Measurements from ENCODE around the gene SLC22A23.

The SLC22A23 gene

GRCh38 chr6:3359973-3360726 is 96.7 kb downstream of the SLC22A23 start:
- peaks cover 10% of the 10 kb centered on the region in 2 donors for H3K4me1 Mint-ChIP-seq (ENCODE audit: low read depth in 2 of 2)
- peaks cover 17 to 27% of the 10 kb centered on the region in 2 donors for H3K27me3 Mint-ChIP-seq
- H3K36me3 Mint-ChIP-seq (ENCODE audit: insufficient read depth): peaks cover 15% of the 10 kb centered on the region
- no peak overlapping the region for H3K4me3 Mint-ChIP-seq
- DNase-seq (no peak), ATAC-seq (replicated peaks) (no peak)
- no peaks in the 10 kb centered on the region for H3K9me3 Mint-ChIP-seq
- no peak overlapping the region for H3K27ac Mint-ChIP-seq

GRCh38 chr6:3359101-3359752 is 97.6 kb downstream of the SLC22A23 start:
- Mint-ChIP-seq H3K9me3 (no peaks in the 10 kb centered on the region), H3K4me1 (ENCODE audit: low read depth in 2 of 2) (peaks cover 10 to 13% of the 10 kb centered on the region in 2 donors), H3K4me3 (no peak overlapping the region), H3K36me3 (ENCODE audit: insufficient read depth) (peaks cover 15% of the 10 kb centered on the region), H3K27me3 (peaks cover 10 to 18% of the 10 kb centered on the region in 2 donors), H3K27ac (no peak overlapping the region)
- ATAC-seq (replicated peaks) (no peak), DNase-seq (no peak)

- no peak overlapping the region for H3K4me3 Mint-ChIP-seq
Observed at GRCh38 chr6:3358413-3359100, 98.3 kb downstream of the SLC22A23 start.

GRCh38 chr6:3357678-3358077 is 99.2 kb downstream of the SLC22A23 start:
- Mint-ChIP-seq H3K4me1 (ENCODE audit: low read depth in 2 of 2) (peaks cover 10 to 13% of the 10 kb centered on the region in 2 donors), H3K4me3 (no peak overlapping the region), H3K27ac (no peak overlapping the region), H3K36me3 (ENCODE audit: insufficient read depth) (peaks cover 15% of the 10 kb centered on the region), H3K27me3 (peaks cover 0 to 3% of the 10 kb centered on the region in 2 donors), H3K9me3 (no peaks in the 10 kb centered on the region)
- no peak for ATAC-seq (replicated peaks)
- DNase-seq: no peak

More at GRCh38 chr6:3358413-3359100, 98.3 kb downstream of the SLC22A23 start:
- no peak for DNase-seq
- Mint-ChIP-seq H3K27ac (no peak overlapping the region), H3K27me3 (peaks cover 7 to 11% of the 10 kb centered on the region in 2 donors), H3K4me1 (ENCODE audit: low read depth in 2 of 2) (peaks cover 10 to 13% of the 10 kb centered on the region in 2 donors), H3K9me3 (no peaks in the 10 kb centered on the region), H3K36me3 (ENCODE audit: insufficient read depth) (peaks cover 15% of the 10 kb centered on the region)
- no peak for ATAC-seq (replicated peaks)

GRCh38 chr6:3356824-3357420 is 99.9 kb downstream of the SLC22A23 start:
- Mint-ChIP-seq H3K27ac (peak overlapping the region; percentile 89 to 90), H3K36me3 (ENCODE audit: insufficient read depth) (peaks cover 15% of the 10 kb centered on the region), H3K27me3 (no peaks in the 10 kb centered on the region), H3K4me1 (ENCODE audit: low read depth in 2 of 2) (peaks cover 10 to 13% of the 10 kb centered on the region in 2 donors), H3K4me3 (peak overlapping the region; percentile 79 to 83), H3K9me3 (no peaks in the 10 kb centered on the region)
- DNase-seq (no peak), ATAC-seq (replicated peaks) (no peak)

GRCh38 chr6:3356056-3356823 is 100.6 kb downstream of the SLC22A23 start:
- DNase-seq (peak; percentile 48 to 54 (median 48)), ATAC-seq (replicated peaks) (peak; percentile 88)
- Mint-ChIP-seq H3K4me3 (peak overlapping the region; percentile 79 to 83), H3K4me1 (ENCODE audit: low read depth in 2 of 2) (peaks cover 10 to 13% of the 10 kb centered on the region in 2 donors), H3K9me3 (no peaks in the 10 kb centered on the region), H3K27me3 (no peaks in the 10 kb centered on the region), H3K27ac (peak overlapping the region; percentile 89 to 90), H3K36me3 (ENCODE audit: insufficient read depth) (peaks cover 15% of the 10 kb centered on the region)

GRCh38 chr6:3355358-3356055 is 101.3 kb downstream of the SLC22A23 start:
- H3K27me3 Mint-ChIP-seq: no peaks in the 10 kb centered on the region
- H3K27ac Mint-ChIP-seq: peak overlapping the region; percentile 89 to 90
- DNase-seq (no peak), ATAC-seq (replicated peaks) (peak; percentile 15)
- H3K36me3 Mint-ChIP-seq (ENCODE audit: insufficient read depth): peaks cover 15% of the 10 kb centered on the region
- peak overlapping the region; percentile 79 to 83 for H3K4me3 Mint-ChIP-seq
- peaks cover 10 to 13% of the 10 kb centered on the region in 2 donors for H3K4me1 Mint-ChIP-seq (ENCODE audit: low read depth in 2 of 2)
- no peaks in the 10 kb centered on the region for H3K9me3 Mint-ChIP-seq

- peak overlapping the region in 1 of 2 donors; percentile 79 for H3K4me3 Mint-ChIP-seq
- H3K27me3 Mint-ChIP-seq: no peaks in the 10 kb centered on the region
- H3K36me3 Mint-ChIP-seq (ENCODE audit: insufficient read depth): peaks cover 15% of the 10 kb centered on the region
- H3K9me3 Mint-ChIP-seq: no peaks in the 10 kb centered on the region
- ATAC-seq (replicated peaks) (no peak), DNase-seq (no peak)
- peak overlapping the region; percentile 89 to 90 for H3K27ac Mint-ChIP-seq
- H3K4me1 Mint-ChIP-seq (ENCODE audit: low read depth in 2 of 2): peaks cover 10 to 13% of the 10 kb centered on the region in 2 donors
Observed at GRCh38 chr6:3355011-3355357, 101.9 kb downstream of the SLC22A23 start.

- ATAC-seq (replicated peaks) (no peak), DNase-seq (no peak)
- Mint-ChIP-seq H3K27me3 (peaks cover 8 to 9% of the 10 kb centered on the region in 2 donors), H3K36me3 (ENCODE audit: insufficient read depth) (peaks cover 15% of the 10 kb centered on the region), H3K4me3 (no peak overlapping the region), H3K27ac (no peak overlapping the region), H3K4me1 (ENCODE audit: low read depth in 2 of 2) (peaks cover 10 to 13% of the 10 kb centered on the region in 2 donors), H3K9me3 (no peaks in the 10 kb centered on the region)
Observed at GRCh38 chr6:3353939-3354338, 102.9 kb downstream of the SLC22A23 start.

- no peak overlapping the region for H3K27ac Mint-ChIP-seq
- no peak overlapping the region for H3K4me3 Mint-ChIP-seq
- no peaks in the 10 kb centered on the region for H3K9me3 Mint-ChIP-seq
- peaks cover 10 to 13% of the 10 kb centered on the region in 2 donors for H3K4me1 Mint-ChIP-seq (ENCODE audit: low read depth in 2 of 2)
- no peak for ATAC-seq (replicated peaks)
- no peak for DNase-seq
- peaks cover 13 to 15% of the 10 kb centered on the region in 2 donors for H3K27me3 Mint-ChIP-seq
- H3K36me3 Mint-ChIP-seq (ENCODE audit: insufficient read depth): peaks cover 15% of the 10 kb centered on the region
Observed at GRCh38 chr6:3353213-3353903, 103.5 kb downstream of the SLC22A23 start.

GRCh38 chr6:3352678-3353077 is 104.2 kb downstream of the SLC22A23 start:
- no peak overlapping the region for H3K27ac Mint-ChIP-seq
- ATAC-seq (replicated peaks): no peak

More at GRCh38 chr6:3352678-3353077, 104.2 kb downstream of the SLC22A23 start:
- no peaks in the 10 kb centered on the region for H3K9me3 Mint-ChIP-seq
- DNase-seq: no peak
- H3K27me3 Mint-ChIP-seq: peaks cover 20 to 22% of the 10 kb centered on the region in 2 donors
- no peak overlapping the region for H3K4me3 Mint-ChIP-seq
- peaks cover 15% of the 10 kb centered on the region for H3K36me3 Mint-ChIP-seq (ENCODE audit: insufficient read depth)
- H3K4me1 Mint-ChIP-seq (ENCODE audit: low read depth in 2 of 2): peaks cover 10 to 13% of the 10 kb centered on the region in 2 donors
